Measurements from ENCODE around the gene SGMS1. TPM values are rescaled to one million over a fixed set of nuclear protein-coding genes. Genes with fewer than 3 reads are reported as not detected.

SGMS1 gene
- total RNA-seq, 1 experiment from 2014 or later = 20.4 TPM

DNA sequence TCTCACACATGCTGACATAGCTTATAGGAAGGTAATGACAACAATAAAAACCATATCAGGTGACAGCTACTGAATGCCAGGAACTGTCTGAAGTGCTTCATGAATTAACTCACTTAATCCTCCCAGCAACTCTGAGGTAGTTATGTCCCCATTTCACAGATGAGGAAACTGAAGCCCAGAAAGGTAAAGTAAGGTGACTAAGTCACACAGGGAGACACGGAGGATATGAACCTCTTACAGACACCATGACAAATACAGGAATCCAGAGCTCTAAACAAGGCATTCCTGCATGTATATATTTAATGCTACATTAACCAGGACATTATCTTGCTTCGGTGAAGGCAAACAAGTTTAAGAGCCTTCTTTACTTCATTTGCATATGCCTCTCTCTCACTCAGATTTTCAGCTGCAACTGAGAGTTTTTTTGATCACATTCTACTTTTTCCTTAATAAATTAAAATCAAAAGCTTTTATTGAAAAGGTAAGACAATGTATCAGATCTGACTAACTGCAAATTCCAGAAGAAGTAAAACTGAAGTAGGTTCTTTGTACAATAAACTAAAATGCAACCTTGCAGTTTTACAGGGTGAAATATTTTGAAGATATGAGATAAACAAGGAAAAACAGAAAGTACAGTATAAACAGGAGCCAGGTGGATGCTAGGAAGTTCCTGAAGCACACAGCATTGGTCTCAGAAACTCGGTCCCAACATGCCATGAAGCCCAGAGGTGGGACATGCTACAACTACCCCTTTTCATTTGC, 79.5 kb downstream of the SGMS1 start:
- Mint-ChIP-seq H3K36me3 (ENCODE audit: insufficient read depth in 1 of 3, low read depth in 3 of 3) (peaks cover 0 to 24% (median 9%) of the 10 kb centered on the region in 3 experiments; a peak in 4 of 7 replicates), H3K27ac (0 out of 7 replicates have a peak overlapping the region, but pooled peaks of 1 of the 3 experiments have one; percentile 7), H3K4me3 (no peak overlapping the region), H3K9me3 (peaks cover 6 to 17% of the 10 kb centered on the region in 2 experiments; a peak in 4 of 5 replicates), H3K27me3 (ENCODE audit: low read depth) (no peaks in the 10 kb centered on the region), H3K4me1 (peaks cover 21 to 24% of the 10 kb centered on the region in 2 experiments)
- Histone ChIP-seq H3K9me3 (ENCODE audit: control insufficient read depth, low read depth, low read length) (no peaks in the 10 kb centered on the region), H3K14ac (ENCODE audit: insufficient read depth, low read length) (no peak overlapping the region), H3K4me2 (ENCODE audit: insufficient read depth, insufficient read length, low read length) (no peak overlapping the region), H3K18ac (ENCODE audit: insufficient read length, low read depth, low read length) (no peak overlapping the region), H3K4ac (ENCODE audit: low read depth, low read length) (no peak overlapping the region), H3K79me2 (ENCODE audit: insufficient read depth, low read length) (no peaks in the 10 kb centered on the region), H3K56ac (ENCODE audit: insufficient read length, low read depth, low read length) (no peak overlapping the region), H3K23ac (ENCODE audit: insufficient read length, low read depth, low read length) (no peak overlapping the region), H2BK5ac (ENCODE audit: insufficient read length, low read length) (no peak overlapping the region), H4K8ac (replicated peaks; ENCODE audit: insufficient read length, low read depth, low read length) (no peak overlapping the region), H2AK5ac (ENCODE audit: insufficient read length, low read length) (no peak overlapping the region), H3K9ac (ENCODE audit: extremely low read depth, insufficient read length, low read length) (no peak overlapping the region), H3K27ac (ENCODE audit: insufficient read length, low read depth, low read length) (no peak overlapping the region), H3T11ph (ENCODE audit: low read length) (no peak overlapping the region), H2BK15ac (ENCODE audit: low read depth, low read length) (no peak overlapping the region), H3K27me3 (ENCODE audit: insufficient read depth, low read length) (no peaks in the 10 kb centered on the region), H3K4me1 (ENCODE audit: insufficient read depth, low read length) (peaks cover 6% of the 10 kb centered on the region; the same call in 1 of the 2 replicates), H4K20me1 (ENCODE audit: control insufficient read depth, insufficient read depth, insufficient read length) (no peaks in the 10 kb centered on the region), H4K91ac (ENCODE audit: insufficient read length, low read depth, low read length) (no peak overlapping the region), H3K23me2 (ENCODE audit: insufficient read length, low read depth, low read length, poor library complexity, severe bottlenecking) (no peaks in the 10 kb centered on the region), H2AFZ (ENCODE audit: low read length) (no peak overlapping the region), H2BK120ac (ENCODE audit: low read depth, low read length, poor library complexity, severe bottlenecking) (no peak overlapping the region), H4K5ac (ENCODE audit: insufficient read length, low read depth, low read length) (no peak overlapping the region), H2BK12ac (ENCODE audit: insufficient read length, low read depth, low read length) (no peak overlapping the region), H3K79me1 (ENCODE audit: insufficient read depth, low read depth, low read length, poor library complexity, severe bottlenecking) (no peaks in the 10 kb centered on the region), H2BK20ac (ENCODE audit: low read depth, low read length, poor library complexity, severe bottlenecking) (no peak overlapping the region)
- TF ChIP-seq, protein P1, sequence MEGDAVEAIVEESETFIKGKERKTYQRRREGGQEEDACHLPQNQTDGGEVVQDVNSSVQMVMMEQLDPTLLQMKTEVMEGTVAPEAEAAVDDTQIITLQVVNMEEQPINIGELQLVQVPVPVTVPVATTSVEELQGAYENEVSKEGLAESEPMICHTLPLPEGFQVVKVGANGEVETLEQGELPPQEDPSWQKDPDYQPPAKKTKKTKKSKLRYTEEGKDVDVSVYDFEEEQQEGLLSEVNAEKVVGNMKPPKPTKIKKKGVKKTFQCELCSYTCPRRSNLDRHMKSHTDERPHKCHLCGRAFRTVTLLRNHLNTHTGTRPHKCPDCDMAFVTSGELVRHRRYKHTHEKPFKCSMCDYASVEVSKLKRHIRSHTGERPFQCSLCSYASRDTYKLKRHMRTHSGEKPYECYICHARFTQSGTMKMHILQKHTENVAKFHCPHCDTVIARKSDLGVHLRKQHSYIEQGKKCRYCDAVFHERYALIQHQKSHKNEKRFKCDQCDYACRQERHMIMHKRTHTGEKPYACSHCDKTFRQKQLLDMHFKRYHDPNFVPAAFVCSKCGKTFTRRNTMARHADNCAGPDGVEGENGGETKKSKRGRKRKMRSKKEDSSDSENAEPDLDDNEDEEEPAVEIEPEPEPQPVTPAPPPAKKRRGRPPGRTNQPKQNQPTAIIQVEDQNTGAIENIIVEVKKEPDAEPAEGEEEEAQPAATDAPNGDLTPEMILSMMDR (conservative IDR thresholded peaks at IDR 0.05) = no peak
- no peak for DNase-seq
- no CpG with 5 or more reads among the region's 3 CpGs for WGBS (ENCODE audit: extremely low coverage, insufficient read length, low lambda C conversion rate)
